ENCODE measurements around the gene STMP1. TPM values are rescaled to one million over a fixed set of nuclear protein-coding genes. Genes with fewer than 3 reads are reported as not detected.

Gene STMP1
- total RNA-seq, 2 donors from 2014 or later = 25.7 to 27.4 TPM

GRCh38 chr7:135669774-135670173, 7.5 kb downstream of the STMP1 start:
- Histone ChIP-seq H3K4me3 (no peak overlapping the region), H3K9me3 (no peaks in the 10 kb centered on the region), H3K9ac (ENCODE audit: low read depth in 2 of 2, low read length in 2 of 2) (no peak overlapping the region), H3K4me1 (no peaks in the 10 kb centered on the region), H3K27ac (no peak overlapping the region), H3K27me3 (no peaks in the 10 kb centered on the region), H3K36me3 (no peaks in the 10 kb centered on the region)
- no peak for DNase-seq
- intact Hi-C loops (cut with DNase I) = loop anchor here (10.0 kb wide), 1 partner anchor 305 kb away; the partner anchor contains the start of gene MTPN
- TF ChIP-seq CTCF (IDR thresholded peaks at IDR 0.05) = no peak

GRCh38 chr7:135670179-135670578, 7.9 kb downstream of the STMP1 start:
- Histone ChIP-seq H3K27me3 (no peaks in the 10 kb centered on the region), H3K36me3 (no peaks in the 10 kb centered on the region), H3K4me1 (no peaks in the 10 kb centered on the region), H3K9me3 (no peaks in the 10 kb centered on the region), H3K9ac (ENCODE audit: low read depth in 2 of 2, low read length in 2 of 2) (no peak overlapping the region), H3K4me3 (no peak overlapping the region), H3K27ac (no peak overlapping the region)
- TF ChIP-seq CTCF (IDR thresholded peaks at IDR 0.05) = no peak
- intact Hi-C loops (cut with DNase I) = no loop called here
- no peak for DNase-seq

- intact Hi-C loops (cut with DNase I) = no loop called here
- TF ChIP-seq CTCF (IDR thresholded peaks at IDR 0.05) = peak; percentile 68
- Histone ChIP-seq H3K4me3 (no peak overlapping the region), H3K27ac (no peak overlapping the region), H3K9me3 (no peaks in the 10 kb centered on the region), H3K36me3 (no peaks in the 10 kb centered on the region), H3K4me1 (no peaks in the 10 kb centered on the region), H3K27me3 (no peaks in the 10 kb centered on the region), H3K9ac (ENCODE audit: low read depth in 2 of 2, low read length in 2 of 2) (no peak overlapping the region)
- DNase-seq = peak; percentile 32
Measured at GRCh38 chr7:135672560-135673359, 10.4 kb downstream of the STMP1 start.

- intact Hi-C loops (cut with DNase I) = no loop called here
- no peak for DNase-seq
- H3K36me3 ChIP-seq = no peaks in the 10 kb centered on the region
- H3K4me1 ChIP-seq = no peaks in the 10 kb centered on the region
- no peaks in the 10 kb centered on the region for H3K27me3 ChIP-seq
- H3K9me3 ChIP-seq = no peaks in the 10 kb centered on the region
- TF ChIP-seq CTCF (IDR thresholded peaks at IDR 0.05) = no peak
- no peak overlapping the region for H3K27ac ChIP-seq
- no peak overlapping the region for H3K9ac ChIP-seq (ENCODE audit: low read depth in 2 of 2, low read length in 2 of 2)
- H3K4me3 ChIP-seq = no peak overlapping the region
Measured at GRCh38 chr7:135673360-135673706, 11.0 kb downstream of the STMP1 start.

- Histone ChIP-seq H3K4me1 (no peaks in the 10 kb centered on the region), H3K36me3 (no peaks in the 10 kb centered on the region), H3K27me3 (no peaks in the 10 kb centered on the region), H3K9me3 (no peaks in the 10 kb centered on the region), H3K27ac (no peak overlapping the region), H3K9ac (ENCODE audit: low read depth in 2 of 2, low read length in 2 of 2) (no peak overlapping the region), H3K4me3 (no peak overlapping the region)
- DNase-seq = no peak
- intact Hi-C loops (cut with DNase I) = no loop called here
- no peak for TF ChIP-seq CTCF (IDR thresholded peaks at IDR 0.05)
Measured at GRCh38 chr7:135678612-135679575, 16.6 kb downstream of the STMP1 start.
